Measurements from ENCODE around the gene RAB9A. TPM values are rescaled to one million over a fixed set of nuclear protein-coding genes. Genes with fewer than 3 reads are reported as not detected.

The RAB9A gene
- polyA plus RNA-seq, 3 donors, result 17.9 to 38.1 (median 30.8) TPM

DNA sequence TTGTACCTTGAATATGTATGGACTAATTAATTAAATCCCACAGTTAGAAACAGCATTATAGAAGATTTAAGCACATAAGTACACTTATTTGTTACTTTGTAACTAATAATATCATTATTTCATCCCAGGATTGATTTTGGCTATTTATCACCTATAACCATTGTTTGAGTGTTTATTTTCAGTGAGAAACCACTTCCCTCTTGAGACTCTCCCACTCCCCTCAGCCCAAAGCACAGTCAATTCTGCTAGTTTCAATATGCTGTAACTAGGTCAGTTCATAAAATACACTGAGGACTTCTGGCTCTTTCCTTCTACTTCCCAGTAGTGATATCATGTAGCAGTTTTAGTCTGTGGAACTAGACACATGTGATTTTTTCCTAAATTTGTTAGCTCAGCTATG is 61.9 kb downstream of the RAB9A start:
- no peak overlapping the region for H2AFZ ChIP-seq (ENCODE audit: insufficient read depth, low read depth, low read length, poor library complexity, severe bottlenecking)
- peaks cover 0 to 3% (median 0%) of the 10 kb centered on the region in 3 donors for H3K27me3 Mint-ChIP-seq (ENCODE audit: low read depth in 3 of 3)
- no peak overlapping the region for H3K4me3 ChIP-seq (replicated peaks in 1 of 3; ENCODE audit: low read depth in 2 of 3, low read length in 3 of 3)
- peaks cover 0 to 3% (median 0%) of the 10 kb centered on the region in 7 donors for H3K9me3 Mint-ChIP-seq
- no peak for DNase-seq
- no peak overlapping the region for H3K4me2 ChIP-seq (replicated peaks; ENCODE audit: extremely low read depth, low read length, poor library complexity, severe bottlenecking)
- no peak overlapping the region for H3K27ac ChIP-seq (ENCODE audit: low read depth in 1 of 2, low read length in 2 of 2)
- peaks cover 7 to 18% of the 10 kb centered on the region in 2 donors for H3K36me3 Mint-ChIP-seq
- no peak overlapping the region for H3K9ac ChIP-seq (ENCODE audit: insufficient read depth, low read length, poor library complexity, severe bottlenecking)
- peak overlapping the region in 1 of 7 donors; percentile 25 for H3K27ac Mint-ChIP-seq
- peaks cover 0 to 7% of the 10 kb centered on the region in 2 donors for H3K36me3 ChIP-seq (replicated peaks in 1 of 2; ENCODE audit: control insufficient read depth in 1 of 2, insufficient read depth in 2 of 2, low read length in 2 of 2)
- intact Hi-C loops (cut with micrococcal nuclease), result no loop called here
- H3K4me3 Mint-ChIP-seq, result no peak overlapping the region
- peaks cover 4% of the 10 kb centered on the region for H3K79me2 ChIP-seq (ENCODE audit: insufficient read depth, low read length)
- H4K20me1 ChIP-seq (ENCODE audit: insufficient read depth, low read length), result no peaks in the 10 kb centered on the region
- H3K4me1 Mint-ChIP-seq, result peaks cover 29% of the 10 kb centered on the region
- TF ChIP-seq, protein P1, sequence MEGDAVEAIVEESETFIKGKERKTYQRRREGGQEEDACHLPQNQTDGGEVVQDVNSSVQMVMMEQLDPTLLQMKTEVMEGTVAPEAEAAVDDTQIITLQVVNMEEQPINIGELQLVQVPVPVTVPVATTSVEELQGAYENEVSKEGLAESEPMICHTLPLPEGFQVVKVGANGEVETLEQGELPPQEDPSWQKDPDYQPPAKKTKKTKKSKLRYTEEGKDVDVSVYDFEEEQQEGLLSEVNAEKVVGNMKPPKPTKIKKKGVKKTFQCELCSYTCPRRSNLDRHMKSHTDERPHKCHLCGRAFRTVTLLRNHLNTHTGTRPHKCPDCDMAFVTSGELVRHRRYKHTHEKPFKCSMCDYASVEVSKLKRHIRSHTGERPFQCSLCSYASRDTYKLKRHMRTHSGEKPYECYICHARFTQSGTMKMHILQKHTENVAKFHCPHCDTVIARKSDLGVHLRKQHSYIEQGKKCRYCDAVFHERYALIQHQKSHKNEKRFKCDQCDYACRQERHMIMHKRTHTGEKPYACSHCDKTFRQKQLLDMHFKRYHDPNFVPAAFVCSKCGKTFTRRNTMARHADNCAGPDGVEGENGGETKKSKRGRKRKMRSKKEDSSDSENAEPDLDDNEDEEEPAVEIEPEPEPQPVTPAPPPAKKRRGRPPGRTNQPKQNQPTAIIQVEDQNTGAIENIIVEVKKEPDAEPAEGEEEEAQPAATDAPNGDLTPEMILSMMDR (IDR thresholded peaks at IDR 0.05), result no peak
- H3K4me1 ChIP-seq (ENCODE audit: control insufficient read depth in 1 of 2, insufficient read depth in 2 of 2, low read length in 2 of 2), result peaks cover 24 to 25% of the 10 kb centered on the region in 2 donors
- no peaks in the 10 kb centered on the region for H3K27me3 ChIP-seq (ENCODE audit: control insufficient read depth in 2 of 2, insufficient read depth in 2 of 2, low read length in 2 of 2)
- H3K9me3 ChIP-seq (replicated peaks in 1 of 2; ENCODE audit: control insufficient read depth in 1 of 2, insufficient read depth in 1 of 2, low read length in 2 of 2), result no peaks in the 10 kb centered on the region

GRCh38 chrX:13752141-13752540 is 63.2 kb downstream of the RAB9A start:
- Histone ChIP-seq H3K4me2 (replicated peaks; ENCODE audit: extremely low read depth, low read length, poor library complexity, severe bottlenecking) (no peak overlapping the region), H3K9ac (ENCODE audit: insufficient read depth, low read length, poor library complexity, severe bottlenecking) (no peak overlapping the region), H3K27ac (ENCODE audit: low read depth in 1 of 2, low read length in 2 of 2) (no peak overlapping the region), H3K4me3 (replicated peaks in 1 of 3; ENCODE audit: low read depth in 2 of 3, low read length in 3 of 3) (no peak overlapping the region), H3K9me3 (replicated peaks in 1 of 2; ENCODE audit: control insufficient read depth in 1 of 2, insufficient read depth in 1 of 2, low read length in 2 of 2) (no peaks in the 10 kb centered on the region), H3K36me3 (replicated peaks in 1 of 2; ENCODE audit: control insufficient read depth in 1 of 2, insufficient read depth in 2 of 2, low read length in 2 of 2) (peaks cover under 1 to 5% of the 10 kb centered on the region in 2 donors), H3K79me2 (ENCODE audit: insufficient read depth, low read length) (peaks cover 4% of the 10 kb centered on the region), H2AFZ (ENCODE audit: insufficient read depth, low read depth, low read length, poor library complexity, severe bottlenecking) (no peak overlapping the region), H4K20me1 (ENCODE audit: insufficient read depth, low read length) (no peaks in the 10 kb centered on the region), H3K27me3 (ENCODE audit: control insufficient read depth in 2 of 2, insufficient read depth in 2 of 2, low read length in 2 of 2) (no peaks in the 10 kb centered on the region), H3K4me1 (ENCODE audit: control insufficient read depth in 1 of 2, insufficient read depth in 2 of 2, low read length in 2 of 2) (peaks cover 28 to 30% of the 10 kb centered on the region in 2 donors)
- WGBS (ENCODE audit: insufficient coverage), result no CpG with 5 or more reads among the region's 3 CpGs
- Mint-ChIP-seq H3K27me3 (ENCODE audit: low read depth in 3 of 3) (peaks cover 0 to 3% (median 0%) of the 10 kb centered on the region in 3 donors), H3K36me3 (peaks cover 4 to 15% of the 10 kb centered on the region in 2 donors), H3K4me3 (no peak overlapping the region), H3K4me1 (peaks cover 34% of the 10 kb centered on the region), H3K9me3 (peaks cover 0 to 3% (median 0%) of the 10 kb centered on the region in 7 donors), H3K27ac (peak overlapping the region in 1 of 7 donors; percentile 82)
- intact Hi-C loops (cut with micrococcal nuclease), result no loop called here
- DNase-seq, result no peak
- TF ChIP-seq, protein P1 (IDR thresholded peaks at IDR 0.05), result no peak

Measured in CD14-positive monocyte (primary cell).